Trophoblast cell (in vitro differentiated cells and primary cell): ENCODE results near the gene PARD6B.
A peak's percentile ranks its signal among the peaks of the same experiment; 100 is the strongest.

Experiments
- DNase-seq, 2 donors: peaks; one replicate each; pipeline ENCODE4 v3.0.0-alpha.2; 2016
- H2AFZ ChIP-seq: 2 replicates; pipeline ENCODE4 v1.6.1; 2013; ENCODE audit warnings: low read length, moderate library complexity, mild to moderate bottlenecking; ENCODE audit not compliant: insufficient read depth, poor library complexity
- H2AK5ac ChIP-seq: 2 replicates; pipeline ENCODE4 v1.6.1; 2013; ENCODE audit warnings: mild to moderate bottlenecking, low read length
- H2BK120ac ChIP-seq: 2 replicates; pipeline ENCODE4 v1.6.1; 2013; ENCODE audit warnings: low read length, mild to moderate bottlenecking, moderate library complexity; ENCODE audit not compliant: insufficient read depth, poor library complexity
- H2BK12ac ChIP-seq: 2 replicates; pipeline ENCODE4 v1.6.1; 2013; ENCODE audit warnings: mild to moderate bottlenecking, low read length, moderate library complexity
- H2BK5ac ChIP-seq: 2 replicates; pipeline ENCODE4 v1.6.1; 2013; ENCODE audit warnings: low read length, low read depth, moderate library complexity, mild to moderate bottlenecking; ENCODE audit not compliant: poor library complexity
- H3K14ac ChIP-seq: 2 replicates; pipeline ENCODE4 v1.6.1; 2013; ENCODE audit warnings: mild to moderate bottlenecking, low read length
- H3K18ac ChIP-seq: 2 replicates; pipeline ENCODE4 v1.6.1; 2013; ENCODE audit warnings: mild to moderate bottlenecking, low read length
- H3K23ac ChIP-seq: 2 replicates; pipeline ENCODE4 v1.6.1; 2013; ENCODE audit warnings: low read length
- H3K27ac ChIP-seq: 2 replicates; pipeline ENCODE4 v1.5.1; 2013; ENCODE audit warnings: low read depth, mild to moderate bottlenecking, inconsistent platforms, low read length, moderate library complexity
- H3K27me3 ChIP-seq: 2 replicates; pipeline ENCODE4 v1.6.1; 2013; ENCODE audit warnings: inconsistent platforms, mild to moderate bottlenecking, low read length, moderate library complexity; ENCODE audit not compliant: insufficient read depth
- H3K36me3 ChIP-seq, 2 experiments: 1 replicate in 1 of 2; 2 replicates in 1 of 2; pipeline ENCODE4 v1.6.1; 2013; ENCODE audit warnings: low read length in 2 of 2, mild to moderate bottlenecking in 2 of 2, moderate library complexity in 1 of 2; ENCODE audit not compliant: insufficient read depth in 2 of 2, control insufficient read depth in 1 of 2
- H3K4ac ChIP-seq: 2 replicates; pipeline ENCODE4 v1.6.1; 2013; ENCODE audit warnings: low read depth, mild to moderate bottlenecking, low read length, moderate library complexity
- H3K4me1 ChIP-seq, 2 experiments: 1 replicate in 1 of 2; 2 replicates in 1 of 2; pipeline ENCODE4 v1.6.1; 2013; ENCODE audit warnings: low read length in 2 of 2, mild to moderate bottlenecking in 2 of 2, moderate library complexity in 1 of 2; ENCODE audit not compliant: insufficient read depth in 2 of 2, control insufficient read depth in 1 of 2
- H3K4me2 ChIP-seq: 2 replicates; pipeline ENCODE4 v1.6.1; 2013; ENCODE audit warnings: inconsistent platforms, mild to moderate bottlenecking, low read length, moderate library complexity
- H3K4me3 ChIP-seq: 2 replicates; pipeline ENCODE4 v1.5.1; 2013; ENCODE audit warnings: mild to moderate bottlenecking, low read depth, low read length, inconsistent platforms
- H3K79me1 ChIP-seq: one replicate; pipeline ENCODE4 v1.6.1; 2013; ENCODE audit warnings: low read length
- H3K79me2 ChIP-seq: 2 replicates; pipeline ENCODE4 v1.6.1; 2013; ENCODE audit warnings: low read length, mild to moderate bottlenecking; ENCODE audit not compliant: control insufficient read depth, insufficient read depth, poor library complexity
- H3K9ac ChIP-seq: 2 replicates; pipeline ENCODE4 v1.6.1; 2013; ENCODE audit warnings: mild to moderate bottlenecking, low read length
- H3K9me3 ChIP-seq: 2 replicates; pipeline ENCODE4 v1.6.1; 2013; ENCODE audit warnings: low read depth, mild to moderate bottlenecking, control low read depth, inconsistent platforms, low read length; ENCODE audit not compliant: insufficient read depth
- H4K12ac ChIP-seq: 2 replicates; pipeline ENCODE4 v1.6.1; 2013; ENCODE audit warnings: low read depth, mild to moderate bottlenecking, low read length, moderate library complexity
- H4K8ac ChIP-seq: 2 replicates; pipeline ENCODE4 v1.6.1; 2013; ENCODE audit warnings: low read depth, mild to moderate bottlenecking, low read length, moderate library complexity
- H4K91ac ChIP-seq: one replicate; pipeline ENCODE4 v1.6.1; 2013; ENCODE audit warnings: low read depth, mild to moderate bottlenecking, low read length, moderate library complexity
- WGBS: extraction: QIAGEN DNeasy Blood & Tissue Kit; methylation state at CpG from one replicate; pipeline ENCODE4 v1.1.7; 2013; ENCODE audit warnings: missing lambda C conversion rate; ENCODE audit not compliant: insufficient read length, insufficient coverage; ENCODE audit errors: extremely low coverage; 5-methylcytosine and 5-hydroxymethylcytosine counted together

The PARD6B gene

GRCh38 chr20:50717312-50717711 is 14.1 kb upstream of the PARD6B start:
- no peak overlapping the region for H2AK5ac ChIP-seq
- H3K14ac ChIP-seq = no peak overlapping the region
- no peak overlapping the region for H2BK120ac ChIP-seq
- no peak overlapping the region for H2BK12ac ChIP-seq
- DNase-seq = no peak
- H3K79me2 ChIP-seq = no peaks in the 10 kb centered on the region
- no peaks in the 10 kb centered on the region for H3K36me3 ChIP-seq
- no peak overlapping the region for H2AFZ ChIP-seq
- H4K91ac ChIP-seq = no peak overlapping the region
- H4K8ac ChIP-seq = no peak overlapping the region
- no CpG with 5 or more reads among the region's 2 CpGs for WGBS
- no peak overlapping the region for H3K4me3 ChIP-seq
- no peak overlapping the region for H3K4ac ChIP-seq
- no peaks in the 10 kb centered on the region for H3K9me3 ChIP-seq
- no peak overlapping the region for H2BK5ac ChIP-seq
- no peak overlapping the region for H3K27ac ChIP-seq
- H3K4me2 ChIP-seq = no peak overlapping the region
- peaks cover 2 to 7% of the 10 kb centered on the region in 2 experiments for H3K4me1 ChIP-seq
- no peak overlapping the region for H3K9ac ChIP-seq
- H4K12ac ChIP-seq = no peak overlapping the region
- no peaks in the 10 kb centered on the region for H3K27me3 ChIP-seq
- no peak overlapping the region for H3K23ac ChIP-seq
- peaks cover 2% of the 10 kb centered on the region for H3K79me1 ChIP-seq
- H3K18ac ChIP-seq = no peak overlapping the region

GRCh38 chr20:50717974-50718761 is 13.2 kb upstream of the PARD6B start:
- Histone ChIP-seq H2BK12ac (no peak overlapping the region), H3K4me1 (peaks cover 2 to 11% of the 10 kb centered on the region in 2 experiments), H2AFZ (no peak overlapping the region), H3K79me2 (no peaks in the 10 kb centered on the region), H3K27ac (no peak overlapping the region), H4K91ac (no peak overlapping the region), H4K12ac (no peak overlapping the region), H3K9ac (no peak overlapping the region), H3K23ac (no peak overlapping the region), H3K36me3 (no peaks in the 10 kb centered on the region), H4K8ac (no peak overlapping the region), H3K18ac (no peak overlapping the region), H3K79me1 (peaks cover 2% of the 10 kb centered on the region), H3K4me3 (no peak overlapping the region), H2BK5ac (no peak overlapping the region), H3K14ac (no peak overlapping the region), H3K4me2 (no peak overlapping the region), H2AK5ac (no peak overlapping the region), H2BK120ac (no peak overlapping the region), H3K4ac (no peak overlapping the region), H3K27me3 (no peaks in the 10 kb centered on the region), H3K9me3 (no peaks in the 10 kb centered on the region)
- no CpG with 5 or more reads among the region's 13 CpGs for WGBS
- DNase-seq = no peak

- Histone ChIP-seq H4K12ac (no peak overlapping the region), H3K18ac (no peak overlapping the region), H2BK12ac (no peak overlapping the region), H3K4me2 (no peak overlapping the region), H3K79me2 (peaks cover 1% of the 10 kb centered on the region), H3K14ac (no peak overlapping the region), H4K8ac (no peak overlapping the region), H3K4ac (no peak overlapping the region), H2AK5ac (no peak overlapping the region), H2BK120ac (no peak overlapping the region), H3K23ac (no peak overlapping the region), H3K79me1 (peaks cover 5% of the 10 kb centered on the region), H3K27ac (no peak overlapping the region), H3K36me3 (no peaks in the 10 kb centered on the region), H3K27me3 (no peaks in the 10 kb centered on the region), H3K4me1 (peaks cover 7 to 10% of the 10 kb centered on the region in 2 experiments), H4K91ac (no peak overlapping the region), H2AFZ (no peak overlapping the region), H2BK5ac (no peak overlapping the region), H3K9ac (no peak overlapping the region), H3K9me3 (no peaks in the 10 kb centered on the region), H3K4me3 (no peak overlapping the region)
- no CpG with 5 or more reads among the region's 4 CpGs for WGBS
- DNase-seq = no peak
Observed at GRCh38 chr20:50719328-50719727, 12.1 kb upstream of the PARD6B start.

- H3K79me1 ChIP-seq = peaks cover 9% of the 10 kb centered on the region
- no peak overlapping the region for H3K23ac ChIP-seq
- no peak overlapping the region for H3K4me3 ChIP-seq
- no peak overlapping the region for H2AK5ac ChIP-seq
- H3K9ac ChIP-seq = no peak overlapping the region
- H2BK120ac ChIP-seq = no peak overlapping the region
- WGBS = no CpG with 5 or more reads among the region's 5 CpGs
- H3K4ac ChIP-seq = no peak overlapping the region
- no peak overlapping the region for H3K4me2 ChIP-seq
- H4K91ac ChIP-seq = no peak overlapping the region
- no peak overlapping the region for H2AFZ ChIP-seq
- H4K12ac ChIP-seq = no peak overlapping the region
- no peaks in the 10 kb centered on the region for H3K9me3 ChIP-seq
- no peak for DNase-seq
- H3K27ac ChIP-seq = no peak overlapping the region
- no peak overlapping the region for H4K8ac ChIP-seq
- H3K79me2 ChIP-seq = peaks cover 3% of the 10 kb centered on the region
- H3K4me1 ChIP-seq = peaks cover 11 to 15% of the 10 kb centered on the region in 2 experiments
- H3K18ac ChIP-seq = no peak overlapping the region
- no peak overlapping the region for H2BK5ac ChIP-seq
- peak overlapping the region; percentile 31 for H2BK12ac ChIP-seq
- no peaks in the 10 kb centered on the region for H3K36me3 ChIP-seq
- H3K14ac ChIP-seq = no peak overlapping the region
- no peaks in the 10 kb centered on the region for H3K27me3 ChIP-seq
Observed at GRCh38 chr20:50720026-50720425, 11.4 kb upstream of the PARD6B start.
